HL-60/S4 treated with retinoic acid at 250 ng/mL for 4 days and 3 days (cell line): ENCODE data around the gene RBMS1.

Experiments used
- in situ Hi-C: fragments of 300-500 bp; cut with MboI; formaldehyde crosslinking; loops from 2 replicates; pipeline ENCODE4 v1.7.0; 2022; ENCODE audit warnings: low sequenced_read_pairs

Gene RBMS1

GRCh38 chr2:160472839-160473251, 20.8 kb downstream of the RBMS1 start:
- in situ Hi-C loops = no loop called here

- in situ Hi-C loops = no loop called here
Observed at GRCh38 chr2:160471950-160472349, 21.7 kb downstream of the RBMS1 start.

GRCh38 chr2:160469621-160470204, 23.9 kb downstream of the RBMS1 start:
- in situ Hi-C loops = no loop called here

GRCh38 chr2:160469164-160469563, 24.4 kb downstream of the RBMS1 start:
- in situ Hi-C loops = no loop called here

GRCh38 chr2:160467086-160467485, 26.5 kb downstream of the RBMS1 start:
- in situ Hi-C loops = no loop called here

- in situ Hi-C loops = no loop called here
Observed at GRCh38 chr2:160465406-160465805, 28.2 kb downstream of the RBMS1 start.

GRCh38 chr2:160465002-160465401, 28.6 kb downstream of the RBMS1 start:
- in situ Hi-C loops = no loop called here

- in situ Hi-C loops = no loop called here
Observed at GRCh38 chr2:160464017-160464416, 29.6 kb downstream of the RBMS1 start.

- in situ Hi-C loops = no loop called here
Observed at GRCh38 chr2:160463245-160463644, 30.4 kb downstream of the RBMS1 start.

GRCh38 chr2:160460333-160460731, 33.3 kb downstream of the RBMS1 start:
- in situ Hi-C loops = no loop called here

GRCh38 chr2:160459538-160460332, 33.9 kb downstream of the RBMS1 start:
- in situ Hi-C loops = no loop called here

GRCh38 chr2:160458718-160459453, 34.7 kb downstream of the RBMS1 start:
- in situ Hi-C loops = no loop called here

- in situ Hi-C loops = no loop called here
Observed at GRCh38 chr2:160457588-160457987, 36.0 kb downstream of the RBMS1 start.

GRCh38 chr2:160454070-160454797, 39.4 kb downstream of the RBMS1 start:
- in situ Hi-C loops = no loop called here

- in situ Hi-C loops = no loop called here
Observed at GRCh38 chr2:160453111-160453820, 40.3 kb downstream of the RBMS1 start.

- in situ Hi-C loops = no loop called here
Observed at GRCh38 chr2:160450486-160450885, 43.1 kb downstream of the RBMS1 start.

- in situ Hi-C loops = loop anchor here (25.0 kb wide), 1 partner anchor 463 kb away; no protein-coding TSS in a partner anchor
Observed at GRCh38 chr2:160448821-160449220, 44.8 kb downstream of the RBMS1 start.

GRCh38 chr2:160445673-160446072, 47.9 kb downstream of the RBMS1 start:
- in situ Hi-C loops = loop anchor here (25.0 kb wide), 1 partner anchor 467 kb away; no protein-coding TSS in a partner anchor

GRCh38 chr2:160442603-160443002, 51.0 kb downstream of the RBMS1 start:
- in situ Hi-C loops = loop anchor here (25.0 kb wide), 1 partner anchor 470 kb away; no protein-coding TSS in a partner anchor

- in situ Hi-C loops = loop anchor here (25.0 kb wide), 1 partner anchor 471 kb away; no protein-coding TSS in a partner anchor
Observed at GRCh38 chr2:160440888-160441287, 52.7 kb downstream of the RBMS1 start.
